Upper lobe of right lung (tissue), 1 donor: ENCODE data around the gene RAP2B. TPM values are rescaled to one million over a fixed set of nuclear protein-coding genes. Genes with fewer than 3 reads are reported as not detected.
"Not testable (repeated sequence)": the region's sequence is repeated elsewhere in the genome, so short reads cannot be mapped to it uniquely, and the experiment has no call there.

Experiments
- ATAC-seq: fragments of 200-7000 bp; cut with Tn5 transposase; one replicate; pipeline ENCODE4 v1.9.1; 2020; ENCODE audit warnings: mild to moderate bottlenecking, moderate library complexity
- DNase-seq: peaks from one replicate; pipeline ENCODE4 v3.0.0-alpha.2; 2020
- H3K27ac ChIP-seq: fragments of 200-600 bp; one replicate; pipeline ENCODE4 v1.8.0; 2022
- H3K27me3 ChIP-seq: fragments of 200-600 bp; one replicate; pipeline ENCODE4 v1.8.0; 2022; ENCODE audit warnings: mild to moderate bottlenecking
- H3K36me3 ChIP-seq: fragments of 200-600 bp; one replicate; pipeline ENCODE4 v1.8.0; 2022
- H3K4me1 ChIP-seq: fragments of 200-600 bp; one replicate; pipeline ENCODE4 v1.8.0; 2022
- H3K4me3 ChIP-seq: fragments of 200-600 bp; one replicate; pipeline ENCODE4 v1.8.0; 2022; ENCODE audit warnings: mild to moderate bottlenecking
- H3K9me3 ChIP-seq: fragments of 200-600 bp; one replicate; pipeline ENCODE4 v1.8.0; 2022
- intact Hi-C: fragments of 100-400 bp; cut with DNase I; formaldehyde crosslinking; loops from one replicate; pipeline ENCODE4 v1.11.0; 2022
- long read RNA-seq: library from polyadenylated mRNA; unstranded; transcript quantifications from one replicate; pipeline ENCODE4 v2.0.0, GENCODE V29; 2021
- total RNA-seq: library from RNA; stranded (reverse); fragmentation: NEBNext Ultra II Directional; extraction: Animal tissue kit (Norgen Biotek cat#: 25700); gene quantifications from one replicate; pipeline ENCODE4 v1.2.1, GENCODE V29; 2021
- TF ChIP-seq, protein P1 (sequence below): fragments of 200-600 bp; IDR thresholded peaks from one replicate; pipeline ENCODE4 v1.8.0; 2022; ENCODE audit warnings: antibody characterized with exemption
- donor health status: DM: no; HTN: yes; CAD: no; lungs with severe emphysema.

The RAP2B gene
- total RNA-seq: 17.9 TPM
- long read RNA-seq, full-length matches to known transcripts: 72 of 72 reads
- long read RNA-seq, partial matches to known transcripts: 0 of 72 reads
- long read RNA-seq, other reads (novel, unspliced or antisense): 0 of 72 reads

DNA sequence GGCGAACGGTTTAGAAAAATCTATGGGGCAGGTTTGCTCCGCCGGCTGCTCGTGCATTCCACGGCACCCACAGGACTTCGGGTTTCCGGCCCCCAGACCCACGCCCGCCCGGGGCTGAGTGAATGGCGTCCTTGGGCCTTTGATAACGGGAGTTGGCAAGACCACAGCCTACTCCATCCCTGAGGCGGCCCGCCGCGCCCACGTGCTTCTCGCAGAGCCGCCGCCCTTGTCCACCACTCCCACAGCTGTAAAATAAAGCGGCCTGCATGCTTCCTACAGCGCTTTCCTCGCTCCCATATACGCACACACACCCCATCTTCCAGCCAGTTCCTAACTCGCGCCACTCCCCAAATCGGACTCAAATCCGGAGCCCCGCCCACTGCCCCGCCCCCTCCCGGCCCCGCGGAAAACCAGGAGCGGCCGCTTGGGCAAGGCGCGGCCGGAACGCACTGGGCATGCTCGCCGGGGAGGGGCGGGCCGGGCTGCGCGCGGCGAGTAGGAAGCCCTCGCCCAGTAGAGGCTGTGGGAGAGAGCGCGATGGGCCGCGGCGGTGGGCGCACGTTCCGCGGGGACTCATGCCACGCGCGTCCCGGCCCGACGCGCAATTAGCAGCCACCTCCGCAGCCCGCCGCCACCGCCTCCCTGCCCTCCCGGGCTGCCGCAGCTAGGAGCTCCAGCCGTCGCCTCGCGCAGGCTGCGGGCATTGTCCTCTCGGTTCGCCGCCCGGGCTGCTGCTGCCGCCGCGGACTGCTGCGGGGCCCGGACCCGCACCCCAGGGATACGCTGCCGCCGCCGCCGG lies at the start of gene RAP2B:
TSS of gene RAP2B (plus strand) at position 513 of the 799 bp plus-strand sequence. CDS start 468 bp downstream, outside the sequence.
- H3K4me3 ChIP-seq: peak within 1 kb of the TSS; percentile 88
- peak within 1 kb of the TSS; percentile 92 for H3K27ac ChIP-seq
- no peaks in the 10 kb centered on the region for H3K36me3 ChIP-seq
- DNase-seq: peak; percentile 99
- TF ChIP-seq, protein P1, sequence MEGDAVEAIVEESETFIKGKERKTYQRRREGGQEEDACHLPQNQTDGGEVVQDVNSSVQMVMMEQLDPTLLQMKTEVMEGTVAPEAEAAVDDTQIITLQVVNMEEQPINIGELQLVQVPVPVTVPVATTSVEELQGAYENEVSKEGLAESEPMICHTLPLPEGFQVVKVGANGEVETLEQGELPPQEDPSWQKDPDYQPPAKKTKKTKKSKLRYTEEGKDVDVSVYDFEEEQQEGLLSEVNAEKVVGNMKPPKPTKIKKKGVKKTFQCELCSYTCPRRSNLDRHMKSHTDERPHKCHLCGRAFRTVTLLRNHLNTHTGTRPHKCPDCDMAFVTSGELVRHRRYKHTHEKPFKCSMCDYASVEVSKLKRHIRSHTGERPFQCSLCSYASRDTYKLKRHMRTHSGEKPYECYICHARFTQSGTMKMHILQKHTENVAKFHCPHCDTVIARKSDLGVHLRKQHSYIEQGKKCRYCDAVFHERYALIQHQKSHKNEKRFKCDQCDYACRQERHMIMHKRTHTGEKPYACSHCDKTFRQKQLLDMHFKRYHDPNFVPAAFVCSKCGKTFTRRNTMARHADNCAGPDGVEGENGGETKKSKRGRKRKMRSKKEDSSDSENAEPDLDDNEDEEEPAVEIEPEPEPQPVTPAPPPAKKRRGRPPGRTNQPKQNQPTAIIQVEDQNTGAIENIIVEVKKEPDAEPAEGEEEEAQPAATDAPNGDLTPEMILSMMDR: no peak
- H3K9me3 ChIP-seq: no peaks in the 10 kb centered on the region
- intact Hi-C loops: no loop called here
- peaks cover 16% of the 10 kb centered on the region for H3K4me1 ChIP-seq
- no peaks in the 10 kb centered on the region for H3K27me3 ChIP-seq
- peak; percentile 91 for ATAC-seq

DNA sequence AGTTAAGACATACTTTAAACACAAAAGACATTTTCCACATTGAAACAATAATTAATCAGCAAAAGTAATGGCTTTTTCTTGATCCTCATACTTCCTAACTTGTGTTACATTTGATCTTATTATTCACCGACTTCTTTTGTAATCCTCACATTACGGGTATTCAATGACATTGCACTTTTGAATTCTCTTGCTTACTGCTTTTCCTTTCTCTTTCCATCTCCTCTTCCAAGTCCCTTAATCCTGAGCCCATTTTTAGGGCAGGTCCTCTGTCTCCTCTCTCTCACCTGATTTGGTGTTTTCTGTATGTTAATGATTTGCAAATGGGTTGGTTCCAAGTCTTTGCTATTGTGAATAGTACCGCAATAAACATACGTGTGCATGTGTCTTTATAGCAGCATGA lies 48.5 kb upstream of the RAP2B start:
- intact Hi-C loops: no loop called here
- TF ChIP-seq, protein P1: no peak
- no peak for ATAC-seq

DNA sequence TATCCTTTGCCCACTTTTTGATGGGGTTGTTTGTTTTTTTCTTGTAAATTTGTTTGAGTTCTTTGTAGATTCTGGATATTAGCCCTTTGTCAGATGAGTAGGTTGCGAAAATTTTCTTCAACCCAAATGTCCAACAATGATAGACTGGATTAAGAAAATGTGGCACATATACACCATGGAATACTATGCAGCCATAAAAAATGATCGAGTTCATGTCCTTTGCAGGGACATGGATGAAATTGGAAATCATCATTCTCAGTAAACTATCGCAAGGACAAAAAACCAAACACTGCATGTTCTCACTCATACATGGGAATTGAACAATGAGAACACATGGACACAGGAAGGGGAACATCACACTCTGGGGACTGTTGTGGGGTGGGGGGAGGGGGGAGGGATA lies 47.8 kb upstream of the RAP2B start:
- H3K27me3 ChIP-seq, H3K27ac ChIP-seq, intact Hi-C loops, H3K4me3 ChIP-seq, H3K4me1 ChIP-seq, H3K9me3 ChIP-seq, ATAC-seq, H3K36me3 ChIP-seq, DNase-seq: not testable (repeated sequence)

More for the DNA sequence above, 48.5 kb upstream of the RAP2B start:
- no peak for DNase-seq
- Histone ChIP-seq H3K27ac (no peak overlapping the region), H3K36me3 (no peaks in the 10 kb centered on the region), H3K4me1 (no peaks in the 10 kb centered on the region), H3K27me3 (no peaks in the 10 kb centered on the region), H3K9me3 (no peaks in the 10 kb centered on the region), H3K4me3 (no peak overlapping the region)

DNA sequence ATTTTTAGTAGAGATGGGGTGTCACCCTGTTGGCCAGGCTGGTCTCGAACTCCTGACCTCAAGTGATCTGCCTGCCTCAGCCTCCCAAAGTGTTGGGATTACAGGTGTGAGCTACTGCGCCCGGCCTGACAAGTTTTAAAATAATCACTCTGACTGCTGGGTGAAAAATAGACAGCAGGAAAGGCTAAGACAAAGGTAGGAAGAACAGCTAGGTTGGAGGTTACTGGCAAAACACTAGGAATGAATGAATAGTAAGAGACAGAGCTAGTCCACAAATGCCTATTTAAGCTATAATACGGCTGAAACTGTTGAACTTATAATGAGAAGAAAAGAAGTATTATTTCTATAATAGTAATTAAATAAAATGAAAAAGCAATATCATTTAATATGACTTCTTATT lies 46.7 kb upstream of the RAP2B start:
- H3K27ac ChIP-seq: no peak overlapping the region
- H3K27me3 ChIP-seq: no peaks in the 10 kb centered on the region
- intact Hi-C loops: no loop called here
- no peaks in the 10 kb centered on the region for H3K4me1 ChIP-seq
- no peaks in the 10 kb centered on the region for H3K36me3 ChIP-seq
- no peak overlapping the region for H3K4me3 ChIP-seq
- H3K9me3 ChIP-seq: no peaks in the 10 kb centered on the region
- DNase-seq (no peak), ATAC-seq (no peak)
- TF ChIP-seq, protein P1: no peak

DNA sequence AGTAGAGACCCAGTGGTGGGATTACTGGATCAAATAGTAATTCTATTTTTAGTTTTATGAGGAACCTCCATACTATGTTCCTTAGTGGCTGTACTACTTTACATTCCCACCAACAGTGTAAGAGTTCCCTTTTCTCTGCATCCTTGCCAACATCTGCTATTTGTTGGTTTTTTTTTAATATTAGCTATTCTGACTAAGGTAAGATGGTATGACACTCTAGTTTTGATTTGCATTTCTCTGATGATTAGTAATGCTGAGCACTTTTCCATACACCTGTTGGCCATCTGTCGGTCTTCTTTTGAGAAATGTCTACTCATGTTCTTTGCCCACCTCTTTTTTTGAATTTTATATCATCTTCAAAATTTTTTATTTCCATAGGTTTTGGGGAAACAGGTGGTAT lies 34.2 kb upstream of the RAP2B start:
- ATAC-seq (no peak), DNase-seq (no peak)
- Histone ChIP-seq H3K9me3 (peaks cover 3% of the 10 kb centered on the region), H3K27ac (no peak overlapping the region), H3K27me3 (no peaks in the 10 kb centered on the region), H3K36me3 (no peaks in the 10 kb centered on the region), H3K4me3 (no peak overlapping the region), H3K4me1 (no peaks in the 10 kb centered on the region)
- intact Hi-C loops: no loop called here
- TF ChIP-seq, protein P1: no peak

DNA sequence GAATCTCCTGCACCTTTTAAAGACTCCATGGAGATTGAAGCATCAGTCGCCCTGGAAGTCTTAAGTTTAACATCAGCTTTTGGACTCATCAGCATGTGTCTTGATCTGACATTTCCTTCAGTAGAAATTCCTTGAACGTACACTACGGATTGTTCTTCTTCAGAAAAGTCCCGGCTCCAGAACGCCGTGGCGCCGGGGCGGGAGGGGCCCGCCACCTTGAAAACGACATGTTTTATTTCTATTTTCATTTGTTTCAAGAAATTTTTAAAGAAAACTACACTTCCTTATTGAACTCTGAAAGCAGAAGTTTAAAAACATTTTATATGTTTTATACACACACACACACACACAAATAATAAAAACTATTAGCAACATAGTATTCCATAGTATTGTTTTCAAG lies 32.6 kb upstream of the RAP2B start:
- H3K27ac ChIP-seq: no peak overlapping the region
- H3K9me3 ChIP-seq: peaks cover 3% of the 10 kb centered on the region
- intact Hi-C loops: no loop called here
- DNase-seq (no peak), ATAC-seq (no peak)
- no peaks in the 10 kb centered on the region for H3K4me1 ChIP-seq
- TF ChIP-seq, protein P1: no peak
- no peaks in the 10 kb centered on the region for H3K36me3 ChIP-seq
- H3K27me3 ChIP-seq: no peaks in the 10 kb centered on the region
- H3K4me3 ChIP-seq: no peak overlapping the region
